HG03558 (cell line): ENCODE data around the gene HLA-DQB1.
"Not testable (repeated sequence)": the region's sequence is repeated elsewhere in the genome, so short reads cannot be mapped to it uniquely, and the experiment has no call there.

ENCODE experiments used
- ATAC-seq: cut with Tn5 transposase; IDR thresholded peaks from one replicate; pipeline ENCODE4 v1.9.1; 2021; ENCODE audit warnings: moderate number of reproducible peaks; ENCODE audit not compliant: unreplicated experiment; ENCODE audit errors: extremely low read depth

Gene HLA-DQB1

GRCh38 chr6:32664354-32664753, 2.1 kb downstream of the HLA-DQB1 start:
- no peak for ATAC-seq

DNA sequence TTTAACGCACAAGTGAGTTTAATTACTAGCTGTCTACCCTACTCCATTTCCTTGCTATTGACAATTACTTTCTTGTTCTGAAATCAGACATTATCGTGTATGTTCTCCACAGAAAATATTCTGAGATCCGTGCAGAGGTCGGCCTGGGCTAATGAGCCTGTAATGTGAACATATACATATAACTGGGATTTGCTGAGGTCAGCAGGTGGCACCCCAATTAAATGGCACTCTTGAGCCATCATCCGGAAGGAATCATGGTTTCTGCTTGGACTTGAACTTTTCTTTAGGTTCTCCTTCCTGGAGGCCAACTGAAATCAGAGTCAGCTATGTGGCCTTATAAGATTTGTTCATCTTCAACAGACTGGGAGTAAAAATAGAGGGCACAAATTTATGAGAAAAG, 3.6 kb downstream of the HLA-DQB1 start:
- no peak for ATAC-seq

DNA sequence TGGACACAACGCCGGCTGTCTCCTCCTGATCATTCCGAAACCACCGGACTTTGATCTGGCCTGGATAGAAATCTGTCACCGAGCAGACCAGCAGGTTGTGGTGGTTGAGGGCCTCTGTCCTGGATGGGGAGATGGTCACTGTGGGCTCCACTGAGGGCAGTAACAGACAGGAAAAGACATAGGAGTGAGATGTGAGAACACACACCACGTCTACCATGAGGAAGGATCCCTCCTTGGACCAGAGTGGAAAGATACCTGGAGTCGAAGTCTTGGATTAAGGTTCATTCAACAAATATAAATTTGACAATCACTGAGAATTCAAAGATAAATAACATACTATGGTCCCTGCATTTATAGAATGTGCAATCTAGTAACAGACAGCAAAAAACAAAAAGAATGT, 4.4 kb downstream of the HLA-DQB1 start:
- ATAC-seq: no peak

- no peak for ATAC-seq
These were observed 6.4 kb downstream of the HLA-DQB1 start for GRCh38 chr6:32659856-32660595.

DNA sequence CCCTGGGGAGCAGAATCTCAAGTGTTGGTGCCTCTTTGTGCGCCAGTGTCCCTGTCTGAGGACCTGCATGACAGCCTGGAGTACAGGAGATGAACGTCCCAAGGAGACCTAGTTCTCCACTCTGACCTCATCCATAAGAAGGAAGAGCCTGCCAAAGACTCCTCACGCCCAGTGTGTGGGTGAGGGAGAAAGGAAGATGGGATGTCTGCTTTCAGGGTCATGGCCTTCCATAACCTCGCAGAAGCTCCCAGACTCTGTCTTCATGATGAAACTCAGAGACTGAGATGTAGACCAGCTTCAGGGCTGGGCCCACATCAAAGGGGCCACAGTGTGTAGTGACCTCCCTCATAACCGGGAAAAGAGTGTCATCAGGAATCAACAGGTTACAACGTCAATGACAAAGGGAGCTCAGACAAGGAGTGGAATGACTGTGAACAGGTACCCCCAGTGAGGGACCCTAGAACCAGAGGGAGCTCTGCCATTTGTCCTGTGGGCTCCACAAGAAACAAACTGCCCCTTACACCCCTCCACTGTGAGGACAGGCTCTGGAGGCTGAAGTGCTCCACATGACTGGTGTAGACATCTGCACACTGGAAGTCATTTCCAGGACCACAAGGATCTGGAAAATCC, 8.1 kb downstream of the HLA-DQB1 start:
- no peak for ATAC-seq

GRCh38 chr6:32657819-32658218, 8.6 kb downstream of the HLA-DQB1 start:
- not testable (repeated sequence) for ATAC-seq

DNA sequence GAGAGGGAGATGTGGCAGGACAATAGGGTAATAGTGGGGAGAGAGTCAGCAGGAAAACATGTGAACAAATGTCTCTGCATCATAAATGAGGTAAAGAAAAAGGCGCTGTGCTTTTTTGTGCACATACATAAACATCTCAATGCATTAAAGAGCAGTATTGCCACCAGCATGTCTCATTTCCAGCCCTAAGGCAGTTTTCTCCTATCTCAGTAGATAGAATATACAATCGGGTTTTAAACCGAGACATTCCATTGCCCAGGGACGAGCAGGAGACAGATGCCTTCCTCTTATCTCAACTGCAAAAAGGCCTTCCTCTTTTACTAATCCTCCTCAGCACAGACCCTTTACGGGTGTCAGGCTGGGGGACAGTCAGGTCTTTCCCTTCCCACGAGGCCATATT, 9.1 kb downstream of the HLA-DQB1 start:
- not testable (repeated sequence) for ATAC-seq

DNA sequence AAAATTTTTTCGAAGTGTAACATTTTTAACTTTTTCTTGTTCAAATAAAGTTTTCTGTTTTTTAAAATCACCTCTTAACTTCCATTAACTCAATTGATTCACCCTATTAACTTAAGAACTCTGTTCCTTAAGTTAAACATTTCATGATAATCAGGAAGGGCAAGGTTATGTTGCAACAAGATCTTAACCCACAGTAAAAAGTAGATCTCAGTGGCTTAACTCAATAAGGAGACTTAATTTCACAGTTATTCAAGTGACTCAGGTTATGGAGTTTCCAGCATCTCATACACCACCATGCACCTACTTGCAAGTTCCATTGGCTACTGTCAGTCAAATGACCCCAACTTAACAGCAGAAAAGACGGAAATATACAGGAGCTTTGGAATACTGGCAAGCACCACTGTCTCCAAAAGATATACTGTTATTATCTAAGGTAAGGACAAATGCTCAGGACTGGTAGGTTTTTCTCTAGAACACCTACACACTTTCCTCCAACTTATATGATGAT, 11.2 kb downstream of the HLA-DQB1 start:
- ATAC-seq: no peak

- ATAC-seq: no peak
These were observed 21.3 kb downstream of the HLA-DQB1 start for GRCh38 chr6:32645047-32645703.

GRCh38 chr6:32643904-32644303, 22.6 kb downstream of the HLA-DQB1 start:
- ATAC-seq: no peak

GRCh38 chr6:32642720-32643106, 23.7 kb downstream of the HLA-DQB1 start:
- no peak for ATAC-seq

DNA sequence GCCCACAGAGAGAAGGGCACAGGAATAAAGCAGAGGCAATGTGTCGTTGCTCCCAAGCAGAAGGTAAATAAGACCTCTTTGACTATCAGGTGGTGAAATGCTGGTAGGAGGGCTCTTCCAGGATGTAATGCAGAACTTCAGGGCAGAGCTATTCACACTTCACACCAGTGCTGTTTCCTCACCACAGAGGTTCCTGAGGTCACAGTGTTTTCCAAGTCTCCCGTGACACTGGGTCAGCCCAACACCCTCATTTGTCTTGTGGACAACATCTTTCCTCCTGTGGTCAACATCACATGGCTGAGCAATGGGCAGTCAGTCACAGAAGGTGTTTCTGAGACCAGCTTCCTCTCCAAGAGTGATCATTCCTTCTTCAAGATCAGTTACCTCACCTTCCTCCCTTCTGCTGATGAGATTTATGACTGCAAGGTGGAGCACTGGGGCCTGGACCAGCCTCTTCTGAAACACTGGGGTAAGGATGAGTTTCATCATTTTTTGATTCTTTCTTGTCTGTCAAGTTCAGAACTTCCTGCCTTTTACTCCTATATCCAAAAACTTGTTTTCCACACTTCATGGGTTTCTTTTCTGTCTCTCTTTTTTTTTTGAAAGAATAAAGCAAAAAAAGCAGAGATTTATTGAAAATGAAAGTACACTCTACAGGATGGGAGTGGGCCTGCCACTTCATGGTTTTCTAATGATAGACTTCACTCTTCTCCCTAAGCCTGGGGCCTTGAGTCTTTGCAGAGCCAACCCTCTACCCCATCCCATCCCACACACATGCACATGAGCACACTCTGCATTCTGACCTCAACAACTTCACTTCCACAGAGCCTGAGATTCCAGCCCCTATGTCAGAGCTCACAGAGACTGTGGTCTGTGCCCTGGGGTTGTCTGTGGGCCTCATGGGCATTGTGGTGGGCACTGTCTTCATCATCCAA, 24.4 kb downstream of the HLA-DQB1 start:
- not testable (repeated sequence) for ATAC-seq

GRCh38 chr6:32641122-32641521, 25.3 kb downstream of the HLA-DQB1 start:
- ATAC-seq: no peak

GRCh38 chr6:32639440-32640394, 26.7 kb downstream of the HLA-DQB1 start:
- no peak for ATAC-seq

- no peak for ATAC-seq
These were observed 27.8 kb downstream of the HLA-DQB1 start for GRCh38 chr6:32638532-32639219.

GRCh38 chr6:32637883-32638282, 28.6 kb downstream of the HLA-DQB1 start:
- ATAC-seq: no peak

- peak; percentile 67 for ATAC-seq
These were observed 29.1 kb downstream of the HLA-DQB1 start, which contains the start of gene HLA-DQA1 for GRCh38 chr6:32637219-32637880. Gene HLA-DQA1, plus strand, starts transcription at chr6:32637406. Its CDS starts 53 bp downstream, at chr6:32637459.
